K562 (cell line): ENCODE results near the gene ADAP1. TPM values are rescaled to one million over a fixed set of nuclear protein-coding genes. Genes with fewer than 3 reads are reported as not detected.

Source experiments
- CREB3 ChIP-seq: fragments of 450-650 bp; conservative IDR thresholded peaks from 2 replicates; pipeline ENCODE4 v1.6.1; 2016; ENCODE audit warnings: missing genetic modification characterization, low read depth, mild to moderate bottlenecking, missing compliant biosample characterization, moderate library complexity
- E2F6 ChIP-seq, 2 experiments: IDR thresholded peaks; 2 replicates each; pipeline ENCODE4 v1.6.1; 2011; ENCODE audit warnings: borderline replicate concordance in 1 of 2, control low read depth in 1 of 2, low read depth in 1 of 2, low read length in 1 of 2, mild to moderate bottlenecking in 1 of 2, mixed read lengths in 1 of 2, moderate library complexity in 1 of 2; ENCODE audit not compliant: insufficient read depth in 1 of 2, insufficient read length in 1 of 2, poor library complexity in 1 of 2, severe bottlenecking in 1 of 2; ENCODE audit errors: extremely low read depth in 1 of 2
- ETV5 ChIP-seq: sonication (generic); formaldehyde crosslinking; IDR thresholded peaks from 2 replicates; pipeline ENCODE4 v1.4.0; 2020; ENCODE audit warnings: low read depth, mild to moderate bottlenecking, missing genetic modification reagents
- FOS ChIP-seq: IDR thresholded peaks from 3 replicates; pipeline ENCODE4 v1.6.1; 2011; ENCODE audit not compliant: insufficient read length; ENCODE audit errors: extremely low read depth
- FOXA1 ChIP-seq: fragments of 450-650 bp; IDR thresholded peaks from 2 replicates; pipeline ENCODE4 v1.6.1; 2016; ENCODE audit warnings: mild to moderate bottlenecking, borderline replicate concordance
- GTF2A2 ChIP-seq: IDR thresholded peaks from 2 replicates; pipeline ENCODE4 v1.6.1; 2016; ENCODE audit warnings: mild to moderate bottlenecking, missing genetic modification characterization, missing compliant biosample characterization
- HMG20B ChIP-seq: fragments of 250-450 bp; sonication (Bioruptor Pico); IDR thresholded peaks from 2 replicates; pipeline ENCODE4 v1.5.0; 2021; ENCODE audit warnings: mild to moderate bottlenecking
- MAFG ChIP-seq: fragments of 450-650 bp; conservative IDR thresholded peaks from 2 replicates; pipeline ENCODE4 v1.6.1; 2016; ENCODE audit warnings: missing genetic modification characterization, missing compliant biosample characterization
- MXI1 ChIP-seq: IDR thresholded peaks from 2 replicates; pipeline ENCODE4 v1.6.1; 2011; ENCODE audit warnings: low read depth, mild to moderate bottlenecking, improper control_type of control experiment, low read length
- NBN ChIP-seq: fragments of 450-650 bp; IDR thresholded peaks from 2 replicates; pipeline ENCODE4 v1.6.1; 2016; ENCODE audit warnings: low read depth, mild to moderate bottlenecking
- NFATC3 ChIP-seq: fragments of 450-650 bp; IDR thresholded peaks from 2 replicates; pipeline ENCODE4 v1.6.1; 2017; ENCODE audit warnings: mild to moderate bottlenecking
- PHB ChIP-seq: fragments of 250-450 bp; sonication (Bioruptor Pico); IDR thresholded peaks from 2 replicates; pipeline ENCODE4 v1.5.0; 2021
- TFAP4 ChIP-seq: sonication (generic); formaldehyde crosslinking; IDR thresholded peaks from 2 replicates; pipeline ENCODE4 v1.8.0; 2022; ENCODE audit warnings: missing genetic modification reagents, mild to moderate bottlenecking, moderate library complexity, borderline replicate concordance
- TOE1 ChIP-seq, 2 experiments: fragments of 450-650 bp in 1 of 2; sonication (generic) in 1 of 2; formaldehyde crosslinking in 1 of 2; IDR thresholded peaks; 2 replicates each; pipeline versions ENCODE4 v1.7.1 to v1.8.0; 2016 to 2022; ENCODE audit warnings: borderline replicate concordance in 2 of 2, mild to moderate bottlenecking in 2 of 2, antibody characterized with exemption in 1 of 2, inconsistent platforms in 1 of 2, low read depth in 1 of 2, missing genetic modification reagents in 1 of 2, moderate library complexity in 1 of 2
- ZNF518B ChIP-seq: fragments of 250-450 bp; sonication (Bioruptor Pico); IDR thresholded peaks from 2 replicates; pipeline ENCODE4 v1.5.0; 2021; ENCODE audit warnings: mild to moderate bottlenecking, moderate library complexity
- ZNF766 ChIP-seq: fragments of 200-800 bp; sonication (Bioruptor generic); conservative IDR thresholded peaks from 2 replicates; pipeline ENCODE4 v1.6.1; 2016; ENCODE audit warnings: missing genetic modification characterization, missing compliant biosample characterization
- polyA plus RNA-seq, 8 experiments: library from polyadenylated mRNA; depleted of rRNA in 4 of 8; stranded (reverse) in 5 of 8; unstranded in 3 of 8; fragments of >200 nt; fragmentation: Nextera tagmentation in 2 of 8; fragmentation: Illumina TruSeq in 1 of 8; extraction: Ambion mirVana in 2 of 8; extraction: Trizol in 1 of 8; gene quantifications; 2 replicates each; pipeline versions ENCODE4 v1.2.1 to v1.2.3, GENCODE V29; 2011 to 2014; ENCODE audit warnings: inconsistent platforms in 1 of 8, missing spikeins in 1 of 8
- total RNA-seq, 7 experiments: library from RNA; depleted of rRNA in 6 of 7; stranded (reverse); fragments of >200 nt in 6 of 7; fragmentation: Illumina TruSeq in 2 of 7; extraction: Trizol in 2 of 7; gene quantifications; 2 replicates each; pipeline versions ENCODE4 v1.2.1 to v1.2.3, GENCODE V29; 2011 to 2021; ENCODE audit warnings: low replicate concordance in 1 of 7

The ADAP1 gene
- total and polyA plus RNA-seq, 9 of the 15 experiments (the other 6 are each of a cell fraction or from before 2014, with no cell fraction given): 0.27 to 1.4 (median 0.52) TPM; not detected in 3

GRCh38 chr7:923108-924041 lies 31.1 kb downstream of the ADAP1 start (continued):
- TF ChIP-seq MAFG: no peak
- TF ChIP-seq MXI1: no peak
- TF ChIP-seq HMG20B (CRISPR knock-in tag): no peak
- no peak for TF ChIP-seq ZNF766
- no peak for TF ChIP-seq FOXA1
- TF ChIP-seq ZNF518B (CRISPR knock-in tag): no peak
- no peak for TF ChIP-seq NFATC3
- TF ChIP-seq TFAP4 (CRISPR knock-in tag): peak; percentile 24; the same call in 1 of the 2 replicates
- no peak for TF ChIP-seq NBN
- no peak for TF ChIP-seq PHB (CRISPR knock-in tag)
- TF ChIP-seq E2F6 (IDR thresholded peaks at IDR 0.05; ENCODE audit: borderline replicate concordance in 1 of 2, extremely low read depth in 1 of 2, insufficient read depth in 1 of 2, insufficient read length in 1 of 2, low read depth in 1 of 2, low read length in 1 of 2, poor library complexity in 1 of 2, severe bottlenecking in 1 of 2): no peak
- no peak for TF ChIP-seq ETV5 (CRISPR knock-in tag)
- no peak for TF ChIP-seq TOE1 (IDR thresholded peaks at IDR 0.05; ENCODE audit: borderline replicate concordance)
- TF ChIP-seq TOE1 (CRISPR knock-in tag; IDR thresholded peaks at IDR 0.05; ENCODE audit: borderline replicate concordance, low read depth): no peak
- TF ChIP-seq FOS: no peak
- TF ChIP-seq GTF2A2 (tag): no peak
- TF ChIP-seq CREB3 (tag): no peak
